Trophoblast cell (in vitro differentiated cells and primary cell): ENCODE measurements around the gene C3orf22.

Experiments
- DNase-seq, 2 donors: peaks; one replicate each; pipeline ENCODE4 v3.0.0-alpha.2; 2016
- H2AFZ ChIP-seq: 2 replicates; pipeline ENCODE4 v1.6.1; 2013; ENCODE audit warnings: low read length, moderate library complexity, mild to moderate bottlenecking; ENCODE audit not compliant: insufficient read depth, poor library complexity
- H2AK5ac ChIP-seq: 2 replicates; pipeline ENCODE4 v1.6.1; 2013; ENCODE audit warnings: mild to moderate bottlenecking, low read length
- H2BK120ac ChIP-seq: 2 replicates; pipeline ENCODE4 v1.6.1; 2013; ENCODE audit warnings: low read length, mild to moderate bottlenecking, moderate library complexity; ENCODE audit not compliant: insufficient read depth, poor library complexity
- H2BK12ac ChIP-seq: 2 replicates; pipeline ENCODE4 v1.6.1; 2013; ENCODE audit warnings: mild to moderate bottlenecking, low read length, moderate library complexity
- H2BK5ac ChIP-seq: 2 replicates; pipeline ENCODE4 v1.6.1; 2013; ENCODE audit warnings: low read length, low read depth, moderate library complexity, mild to moderate bottlenecking; ENCODE audit not compliant: poor library complexity
- H3K14ac ChIP-seq: 2 replicates; pipeline ENCODE4 v1.6.1; 2013; ENCODE audit warnings: mild to moderate bottlenecking, low read length
- H3K18ac ChIP-seq: 2 replicates; pipeline ENCODE4 v1.6.1; 2013; ENCODE audit warnings: mild to moderate bottlenecking, low read length
- H3K23ac ChIP-seq: 2 replicates; pipeline ENCODE4 v1.6.1; 2013; ENCODE audit warnings: low read length
- H3K27ac ChIP-seq: 2 replicates; pipeline ENCODE4 v1.5.1; 2013; ENCODE audit warnings: low read depth, mild to moderate bottlenecking, inconsistent platforms, low read length, moderate library complexity
- H3K27me3 ChIP-seq: 2 replicates; pipeline ENCODE4 v1.6.1; 2013; ENCODE audit warnings: inconsistent platforms, mild to moderate bottlenecking, low read length, moderate library complexity; ENCODE audit not compliant: insufficient read depth
- H3K36me3 ChIP-seq, 2 experiments: 1 replicate in 1 of 2; 2 replicates in 1 of 2; pipeline ENCODE4 v1.6.1; 2013; ENCODE audit warnings: low read length in 2 of 2, mild to moderate bottlenecking in 2 of 2, moderate library complexity in 1 of 2; ENCODE audit not compliant: insufficient read depth in 2 of 2, control insufficient read depth in 1 of 2
- H3K4ac ChIP-seq: 2 replicates; pipeline ENCODE4 v1.6.1; 2013; ENCODE audit warnings: low read depth, mild to moderate bottlenecking, low read length, moderate library complexity
- H3K4me1 ChIP-seq, 2 experiments: 1 replicate in 1 of 2; 2 replicates in 1 of 2; pipeline ENCODE4 v1.6.1; 2013; ENCODE audit warnings: low read length in 2 of 2, mild to moderate bottlenecking in 2 of 2, moderate library complexity in 1 of 2; ENCODE audit not compliant: insufficient read depth in 2 of 2, control insufficient read depth in 1 of 2
- H3K4me2 ChIP-seq: 2 replicates; pipeline ENCODE4 v1.6.1; 2013; ENCODE audit warnings: inconsistent platforms, mild to moderate bottlenecking, low read length, moderate library complexity
- H3K4me3 ChIP-seq: 2 replicates; pipeline ENCODE4 v1.5.1; 2013; ENCODE audit warnings: mild to moderate bottlenecking, low read depth, low read length, inconsistent platforms
- H3K79me1 ChIP-seq: one replicate; pipeline ENCODE4 v1.6.1; 2013; ENCODE audit warnings: low read length
- H3K79me2 ChIP-seq: 2 replicates; pipeline ENCODE4 v1.6.1; 2013; ENCODE audit warnings: low read length, mild to moderate bottlenecking; ENCODE audit not compliant: control insufficient read depth, insufficient read depth, poor library complexity
- H3K9ac ChIP-seq: 2 replicates; pipeline ENCODE4 v1.6.1; 2013; ENCODE audit warnings: mild to moderate bottlenecking, low read length
- H3K9me3 ChIP-seq: 2 replicates; pipeline ENCODE4 v1.6.1; 2013; ENCODE audit warnings: low read depth, mild to moderate bottlenecking, control low read depth, inconsistent platforms, low read length; ENCODE audit not compliant: insufficient read depth
- H4K12ac ChIP-seq: 2 replicates; pipeline ENCODE4 v1.6.1; 2013; ENCODE audit warnings: low read depth, mild to moderate bottlenecking, low read length, moderate library complexity
- H4K8ac ChIP-seq: 2 replicates; pipeline ENCODE4 v1.6.1; 2013; ENCODE audit warnings: low read depth, mild to moderate bottlenecking, low read length, moderate library complexity
- H4K91ac ChIP-seq: one replicate; pipeline ENCODE4 v1.6.1; 2013; ENCODE audit warnings: low read depth, mild to moderate bottlenecking, low read length, moderate library complexity
- WGBS: extraction: QIAGEN DNeasy Blood & Tissue Kit; methylation state at CpG from one replicate; pipeline ENCODE4 v1.1.7; 2013; ENCODE audit warnings: missing lambda C conversion rate; ENCODE audit not compliant: insufficient read length, insufficient coverage; ENCODE audit errors: extremely low coverage; 5-methylcytosine and 5-hydroxymethylcytosine counted together

The C3orf22 gene

GRCh38 chr3:126553284-126554084 is 5.2 kb downstream of the C3orf22 start:
- Histone ChIP-seq H3K27me3 (no peaks in the 10 kb centered on the region), H2BK5ac (no peak overlapping the region), H3K9me3 (no peaks in the 10 kb centered on the region), H4K12ac (no peak overlapping the region), H3K4ac (no peak overlapping the region), H3K79me2 (no peaks in the 10 kb centered on the region), H3K79me1 (no peaks in the 10 kb centered on the region), H2BK120ac (no peak overlapping the region), H3K9ac (no peak overlapping the region), H4K8ac (no peak overlapping the region), H3K36me3 (no peaks in the 10 kb centered on the region), H3K14ac (no peak overlapping the region), H3K4me2 (no peak overlapping the region), H2AK5ac (no peak overlapping the region), H2BK12ac (no peak overlapping the region), H3K27ac (no peak overlapping the region), H3K4me3 (no peak overlapping the region), H3K23ac (no peak overlapping the region), H3K18ac (no peak overlapping the region), H3K4me1 (no peaks in the 10 kb centered on the region), H2AFZ (no peak overlapping the region), H4K91ac (no peak overlapping the region)
- no CpG with 5 or more reads among the region's 19 CpGs for WGBS
- DNase-seq, result no peak

- H3K4me3 ChIP-seq, result no peak overlapping the region
- H3K4me1 ChIP-seq, result no peaks in the 10 kb centered on the region
- no peaks in the 10 kb centered on the region for H3K79me1 ChIP-seq
- no peak overlapping the region for H3K4me2 ChIP-seq
- no peak overlapping the region for H4K8ac ChIP-seq
- no peak overlapping the region for H3K4ac ChIP-seq
- no peaks in the 10 kb centered on the region for H3K79me2 ChIP-seq
- H2BK12ac ChIP-seq, result no peak overlapping the region
- no peak overlapping the region for H2AK5ac ChIP-seq
- H3K27me3 ChIP-seq, result no peaks in the 10 kb centered on the region
- no peak overlapping the region for H2BK120ac ChIP-seq
- no peak overlapping the region for H2AFZ ChIP-seq
- H3K23ac ChIP-seq, result no peak overlapping the region
- no peak overlapping the region for H2BK5ac ChIP-seq
- H4K12ac ChIP-seq, result no peak overlapping the region
- no CpG with 5 or more reads among the region's 14 CpGs for WGBS
- no peak for DNase-seq
- H3K9me3 ChIP-seq, result no peaks in the 10 kb centered on the region
- H3K14ac ChIP-seq, result no peak overlapping the region
- no peaks in the 10 kb centered on the region for H3K36me3 ChIP-seq
- no peak overlapping the region for H3K9ac ChIP-seq
- no peak overlapping the region for H4K91ac ChIP-seq
- no peak overlapping the region for H3K27ac ChIP-seq
- H3K18ac ChIP-seq, result no peak overlapping the region
Observed at GRCh38 chr3:126552688-126553283, 5.9 kb downstream of the C3orf22 start.

- Histone ChIP-seq H3K18ac (no peak overlapping the region), H2BK120ac (no peak overlapping the region), H3K79me1 (no peaks in the 10 kb centered on the region), H3K36me3 (no peaks in the 10 kb centered on the region), H4K8ac (no peak overlapping the region), H3K23ac (no peak overlapping the region), H3K4ac (no peak overlapping the region), H2BK12ac (no peak overlapping the region), H3K9me3 (no peaks in the 10 kb centered on the region), H2AK5ac (no peak overlapping the region), H4K12ac (no peak overlapping the region), H3K9ac (no peak overlapping the region), H3K79me2 (no peaks in the 10 kb centered on the region), H2BK5ac (no peak overlapping the region), H4K91ac (no peak overlapping the region), H3K4me2 (no peak overlapping the region), H3K4me1 (no peaks in the 10 kb centered on the region), H3K14ac (no peak overlapping the region), H3K27me3 (no peaks in the 10 kb centered on the region), H2AFZ (no peak overlapping the region), H3K4me3 (peak overlapping the region; percentile 10), H3K27ac (no peak overlapping the region)
- WGBS, result no CpG with 5 or more reads among the region's 17 CpGs
- no peak for DNase-seq
Observed at GRCh38 chr3:126551839-126552687, 6.7 kb downstream of the C3orf22 start.

GRCh38 chr3:126551121-126551838 is 7.5 kb downstream of the C3orf22 start:
- Histone ChIP-seq H2BK5ac (no peak overlapping the region), H3K27ac (no peak overlapping the region), H3K9me3 (no peaks in the 10 kb centered on the region), H3K23ac (no peak overlapping the region), H2AK5ac (no peak overlapping the region), H3K36me3 (no peaks in the 10 kb centered on the region), H3K4ac (no peak overlapping the region), H4K8ac (no peak overlapping the region), H4K91ac (no peak overlapping the region), H3K4me1 (no peaks in the 10 kb centered on the region), H2AFZ (no peak overlapping the region), H3K18ac (no peak overlapping the region), H3K79me1 (no peaks in the 10 kb centered on the region), H3K27me3 (no peaks in the 10 kb centered on the region), H3K9ac (no peak overlapping the region), H2BK12ac (no peak overlapping the region), H3K14ac (no peak overlapping the region), H4K12ac (no peak overlapping the region), H3K4me2 (no peak overlapping the region), H2BK120ac (no peak overlapping the region), H3K79me2 (no peaks in the 10 kb centered on the region), H3K4me3 (no peak overlapping the region)
- no peak for DNase-seq
- WGBS, result no CpG with 5 or more reads among the region's 13 CpGs
